HFFc6 (cell line): Measurements from ENCODE around the gene NUDT3. TPM values are rescaled to one million over a fixed set of nuclear protein-coding genes. Genes with fewer than 3 reads are reported as not detected.
"Not testable (repeated sequence)": the region's sequence is repeated elsewhere in the genome, so short reads cannot be mapped to it uniquely, and the experiment has no call there.

Source experiments
- DNase-seq: peaks from one replicate; pipeline ENCODE4 v3.0.0-alpha.2; 2018
- H3K27ac Mint-ChIP-seq: 2 replicates; pipeline ENCODE4 v1.8.0; 2020; ENCODE audit warnings: mild to moderate bottlenecking, mixed read lengths
- H3K27me3 Mint-ChIP-seq: 2 replicates; pipeline ENCODE4 v1.8.0; 2021; ENCODE audit warnings: mild to moderate bottlenecking, moderate library complexity, mixed read lengths; ENCODE audit not compliant: insufficient read depth
- H3K36me3 Mint-ChIP-seq: 2 replicates; pipeline ENCODE4 v1.8.0; 2021; ENCODE audit warnings: low read depth, mixed read lengths
- H3K4me1 Mint-ChIP-seq: 2 replicates; pipeline ENCODE4 v1.8.0; 2020; ENCODE audit warnings: low read depth, mixed read lengths
- H3K4me3 Mint-ChIP-seq: 2 replicates; pipeline ENCODE4 v1.8.0; 2020; ENCODE audit warnings: mild to moderate bottlenecking, moderate library complexity, mixed read lengths
- H3K9me3 Mint-ChIP-seq: 2 replicates; pipeline ENCODE4 v1.8.0; 2020; ENCODE audit warnings: mild to moderate bottlenecking, mixed read lengths
- total RNA-seq, 6 experiments: library from RNA; stranded (reverse); fragmentation: NEBNext Ultra II Directional; extraction: Animal tissue kit (Norgen Biotek cat#: 25700); gene quantifications; 2 replicates in 1 of 6; 3 replicates in 5 of 6; pipeline ENCODE4 v1.2.3, GENCODE V29; 2021
- TF ChIP-seq, protein P1 (sequence below): fragments of 200-600 bp; sonication (generic); IDR thresholded peaks from 2 replicates; pipeline ENCODE4 v1.5.0; 2021; ENCODE audit warnings: antibody characterized with exemption, mild to moderate bottlenecking

Gene NUDT3
- total RNA-seq, 6 experiments from 2014 or later = 11.3 to 18.9 (median 16.6) TPM

DNA sequence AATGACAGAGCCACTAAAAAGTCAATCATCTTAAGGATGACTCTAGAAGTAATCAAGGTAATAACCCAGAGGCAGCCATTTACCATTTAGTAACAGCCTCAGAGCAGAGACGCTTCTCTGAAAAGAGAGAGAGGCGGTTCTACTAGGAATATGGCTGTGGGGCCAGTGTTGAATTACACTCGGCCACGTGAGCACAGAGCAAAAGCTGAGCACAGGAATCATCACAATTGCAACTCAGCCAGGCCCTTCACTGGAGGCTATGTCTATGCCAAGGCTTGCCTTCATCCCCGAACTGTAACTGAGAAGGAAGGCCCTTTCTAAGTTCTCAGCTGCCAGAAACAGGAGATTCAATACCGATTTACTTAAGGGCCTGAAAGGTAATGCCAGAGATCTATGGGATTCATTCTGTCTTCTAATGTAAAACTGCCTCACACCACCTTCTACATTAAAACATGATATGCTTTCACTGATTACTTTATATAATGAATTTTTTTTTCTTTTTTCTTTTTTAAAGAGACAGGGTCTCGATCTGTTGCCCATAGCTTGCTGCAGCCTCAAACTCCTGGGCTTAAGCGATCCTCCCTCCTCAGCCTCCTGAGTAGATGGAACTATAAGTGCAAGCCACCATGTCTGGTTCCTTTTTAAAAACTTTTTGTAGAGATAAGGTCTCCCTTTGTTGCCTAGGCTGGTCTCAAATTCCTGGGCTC is 67.6 kb downstream of the NUDT3 start:
- DNase-seq = no peak

DNA sequence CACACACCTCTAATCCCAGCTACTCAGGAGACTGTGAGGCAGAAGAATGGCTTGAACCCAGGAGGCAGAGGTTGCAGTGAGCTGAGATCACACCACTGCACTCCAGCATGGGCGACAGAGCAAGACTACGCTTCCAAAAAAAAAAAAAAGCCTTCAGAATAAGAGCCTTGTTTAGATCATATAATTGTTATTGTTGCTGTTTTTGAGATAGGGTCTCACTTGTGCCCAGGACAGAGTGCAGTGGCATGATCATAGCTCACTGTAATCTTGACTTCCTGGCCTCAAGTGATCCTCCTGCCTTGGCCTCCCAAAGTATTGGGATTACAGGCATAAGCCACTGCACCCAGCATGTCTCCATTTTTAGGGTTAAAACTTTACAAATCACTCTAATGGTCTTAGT is 68.2 kb downstream of the NUDT3 start:
- DNase-seq, H3K9me3 Mint-ChIP-seq, H3K27ac Mint-ChIP-seq, H3K27me3 Mint-ChIP-seq, H3K4me3 Mint-ChIP-seq, H3K4me1 Mint-ChIP-seq, H3K36me3 Mint-ChIP-seq: not testable (repeated sequence)

More for the DNA sequence above, 67.6 kb downstream of the NUDT3 start:
- peaks cover 2% of the 10 kb centered on the region; the same call in 1 of the 2 replicates for H3K27me3 Mint-ChIP-seq
- H3K27ac Mint-ChIP-seq = no peak overlapping the region
- no peaks in the 10 kb centered on the region for H3K9me3 Mint-ChIP-seq
- TF ChIP-seq, protein P1, sequence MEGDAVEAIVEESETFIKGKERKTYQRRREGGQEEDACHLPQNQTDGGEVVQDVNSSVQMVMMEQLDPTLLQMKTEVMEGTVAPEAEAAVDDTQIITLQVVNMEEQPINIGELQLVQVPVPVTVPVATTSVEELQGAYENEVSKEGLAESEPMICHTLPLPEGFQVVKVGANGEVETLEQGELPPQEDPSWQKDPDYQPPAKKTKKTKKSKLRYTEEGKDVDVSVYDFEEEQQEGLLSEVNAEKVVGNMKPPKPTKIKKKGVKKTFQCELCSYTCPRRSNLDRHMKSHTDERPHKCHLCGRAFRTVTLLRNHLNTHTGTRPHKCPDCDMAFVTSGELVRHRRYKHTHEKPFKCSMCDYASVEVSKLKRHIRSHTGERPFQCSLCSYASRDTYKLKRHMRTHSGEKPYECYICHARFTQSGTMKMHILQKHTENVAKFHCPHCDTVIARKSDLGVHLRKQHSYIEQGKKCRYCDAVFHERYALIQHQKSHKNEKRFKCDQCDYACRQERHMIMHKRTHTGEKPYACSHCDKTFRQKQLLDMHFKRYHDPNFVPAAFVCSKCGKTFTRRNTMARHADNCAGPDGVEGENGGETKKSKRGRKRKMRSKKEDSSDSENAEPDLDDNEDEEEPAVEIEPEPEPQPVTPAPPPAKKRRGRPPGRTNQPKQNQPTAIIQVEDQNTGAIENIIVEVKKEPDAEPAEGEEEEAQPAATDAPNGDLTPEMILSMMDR = no peak
- H3K36me3 Mint-ChIP-seq = peaks cover 7% of the 10 kb centered on the region
- no peak overlapping the region for H3K4me3 Mint-ChIP-seq
- no peaks in the 10 kb centered on the region for H3K4me1 Mint-ChIP-seq

- TF ChIP-seq, protein P1 = no peak
- peaks cover 2% of the 10 kb centered on the region; the same call in 1 of the 2 replicates for H3K27me3 Mint-ChIP-seq
- H3K27ac Mint-ChIP-seq = no peak overlapping the region
- peaks cover 6% of the 10 kb centered on the region for H3K36me3 Mint-ChIP-seq
- DNase-seq = no peak
- 0 out of 2 replicates have a peak, but pooled peaks cover 5% of the 10 kb centered on the region for H3K4me1 Mint-ChIP-seq
- H3K4me3 Mint-ChIP-seq = no peak overlapping the region
- H3K9me3 Mint-ChIP-seq = no peaks in the 10 kb centered on the region
These were observed 69.2 kb downstream of the NUDT3 start for GRCh38 chr6:34323300-34323699.

- Mint-ChIP-seq H3K27ac (no peak overlapping the region), H3K27me3 (peaks cover 2% of the 10 kb centered on the region; the same call in 1 of the 2 replicates), H3K4me1 (0 out of 2 replicates have a peak, but pooled peaks cover 9% of the 10 kb centered on the region), H3K9me3 (no peaks in the 10 kb centered on the region), H3K36me3 (peaks cover 6% of the 10 kb centered on the region), H3K4me3 (no peak overlapping the region)
- TF ChIP-seq, protein P1 = no peak
- no peak for DNase-seq
These were observed 69.7 kb downstream of the NUDT3 start for GRCh38 chr6:34322732-34323131.

DNA sequence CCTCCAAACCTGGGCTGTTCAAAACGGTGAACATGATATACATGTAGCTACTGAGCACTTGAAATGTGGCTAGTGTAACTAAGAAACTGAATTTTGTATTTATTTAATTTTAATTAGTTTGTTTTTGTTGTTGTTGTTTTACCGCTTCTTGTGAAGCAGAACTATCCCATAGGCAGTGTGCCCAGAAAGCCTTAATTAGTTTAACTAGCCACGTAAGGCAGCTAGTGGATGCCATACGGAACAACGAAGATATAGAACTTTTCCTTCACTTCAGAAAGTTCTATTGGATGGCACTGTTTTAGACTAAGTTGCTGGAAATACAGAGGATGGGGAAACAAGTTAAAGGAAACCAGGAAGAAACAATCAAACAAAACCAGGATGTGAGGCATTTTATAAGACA is 70.6 kb downstream of the NUDT3 start:
- H3K4me3 Mint-ChIP-seq = no peak overlapping the region
- no peaks in the 10 kb centered on the region for H3K9me3 Mint-ChIP-seq
- peaks cover 6% of the 10 kb centered on the region for H3K36me3 Mint-ChIP-seq
- no peak for DNase-seq
- H3K4me1 Mint-ChIP-seq = peaks cover 9% of the 10 kb centered on the region; the same call in 1 of the 2 replicates
- no peaks in the 10 kb centered on the region; the same call in 1 of the 2 replicates for H3K27me3 Mint-ChIP-seq
- H3K27ac Mint-ChIP-seq = no peak overlapping the region
- TF ChIP-seq, protein P1 = no peak

DNA sequence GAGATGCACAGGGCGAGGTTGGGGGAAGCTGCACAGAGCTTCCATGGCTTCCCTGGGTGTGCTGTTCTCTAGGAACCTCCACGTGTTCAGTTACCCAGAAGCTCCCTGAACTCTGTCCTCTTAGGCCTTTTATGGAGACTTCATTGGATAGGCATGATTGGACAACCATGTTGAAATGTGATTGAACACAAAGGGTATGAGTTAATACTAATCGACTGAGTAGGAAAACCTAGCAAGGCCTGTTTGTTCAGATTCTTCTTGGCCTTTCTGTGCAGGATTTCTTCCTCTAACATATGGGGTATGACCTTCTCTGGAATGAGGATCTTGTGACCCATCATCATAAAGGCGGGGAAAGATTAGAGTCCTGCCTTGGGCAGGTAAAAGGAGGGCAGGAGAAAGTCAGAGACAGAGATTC is 73.0 kb downstream of the NUDT3 start:
- Mint-ChIP-seq H3K4me3 (no peak overlapping the region), H3K9me3 (no peaks in the 10 kb centered on the region), H3K36me3 (peaks cover 6% of the 10 kb centered on the region), H3K4me1 (peaks cover 9% of the 10 kb centered on the region; the same call in 1 of the 2 replicates), H3K27ac (no peak overlapping the region), H3K27me3 (no peaks in the 10 kb centered on the region; the same call in 1 of the 2 replicates)
- DNase-seq = no peak
- TF ChIP-seq, protein P1 = no peak
